GM19238 (cell line): Measurements from ENCODE around the gene EFNB2.
A peak's percentile ranks its signal among the peaks of the same experiment; 100 is the strongest.

Experiments used
- DNase-seq: peaks from one replicate; pipeline ENCODE4 v3.0.0; 2011; ENCODE audit warnings: low spot score; ENCODE audit not compliant: insufficient read length

EFNB2 gene

DNA sequence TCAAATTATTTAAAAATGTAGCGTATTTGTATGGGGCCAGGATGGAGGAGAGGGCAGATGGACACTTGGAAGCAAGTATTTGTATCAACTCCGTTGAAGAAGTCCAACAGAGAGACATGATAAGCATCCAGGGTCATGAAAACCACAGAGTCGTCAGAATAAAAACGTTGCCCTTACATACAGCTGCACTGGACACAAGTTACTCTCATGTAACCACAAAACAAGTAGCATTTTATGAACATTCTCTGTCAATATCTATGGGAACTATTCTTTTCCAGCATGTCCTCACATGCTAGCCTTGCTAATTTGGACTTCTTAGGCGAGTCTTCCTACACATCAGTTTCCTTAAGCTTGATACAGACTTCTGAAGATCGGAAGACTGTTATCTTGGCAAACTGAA, 35.0 kb downstream of the EFNB2 start:
- no peak for DNase-seq

GRCh38 chr13:106499896-106500295, 35.6 kb downstream of the EFNB2 start:
- DNase-seq: no peak

- no peak for DNase-seq
These were observed 36.3 kb downstream of the EFNB2 start for GRCh38 chr13:106499113-106499512.

- no peak for DNase-seq
These were observed 36.9 kb downstream of the EFNB2 start for GRCh38 chr13:106498571-106498970.

GRCh38 chr13:106498158-106498557, 37.3 kb downstream of the EFNB2 start:
- no peak for DNase-seq

DNA sequence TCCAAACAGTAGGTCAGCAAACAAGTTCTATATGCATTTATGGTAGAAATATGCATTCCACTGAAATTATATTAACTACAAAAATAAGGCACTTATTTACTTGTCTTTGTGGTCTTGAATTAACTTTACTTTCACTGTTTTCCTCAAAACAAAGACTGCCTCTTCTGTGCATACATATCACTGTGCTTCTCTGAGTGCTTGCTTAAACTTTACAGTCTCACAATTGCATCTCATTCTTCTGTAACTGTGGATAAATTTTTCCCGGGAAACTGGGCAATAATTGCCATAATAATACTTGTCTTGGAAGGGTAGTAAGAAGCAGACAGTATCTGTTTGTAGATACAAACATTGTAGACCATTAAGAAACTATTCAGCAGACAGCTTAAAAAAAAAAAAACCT, 38.4 kb downstream of the EFNB2 start:
- no peak for DNase-seq

DNA sequence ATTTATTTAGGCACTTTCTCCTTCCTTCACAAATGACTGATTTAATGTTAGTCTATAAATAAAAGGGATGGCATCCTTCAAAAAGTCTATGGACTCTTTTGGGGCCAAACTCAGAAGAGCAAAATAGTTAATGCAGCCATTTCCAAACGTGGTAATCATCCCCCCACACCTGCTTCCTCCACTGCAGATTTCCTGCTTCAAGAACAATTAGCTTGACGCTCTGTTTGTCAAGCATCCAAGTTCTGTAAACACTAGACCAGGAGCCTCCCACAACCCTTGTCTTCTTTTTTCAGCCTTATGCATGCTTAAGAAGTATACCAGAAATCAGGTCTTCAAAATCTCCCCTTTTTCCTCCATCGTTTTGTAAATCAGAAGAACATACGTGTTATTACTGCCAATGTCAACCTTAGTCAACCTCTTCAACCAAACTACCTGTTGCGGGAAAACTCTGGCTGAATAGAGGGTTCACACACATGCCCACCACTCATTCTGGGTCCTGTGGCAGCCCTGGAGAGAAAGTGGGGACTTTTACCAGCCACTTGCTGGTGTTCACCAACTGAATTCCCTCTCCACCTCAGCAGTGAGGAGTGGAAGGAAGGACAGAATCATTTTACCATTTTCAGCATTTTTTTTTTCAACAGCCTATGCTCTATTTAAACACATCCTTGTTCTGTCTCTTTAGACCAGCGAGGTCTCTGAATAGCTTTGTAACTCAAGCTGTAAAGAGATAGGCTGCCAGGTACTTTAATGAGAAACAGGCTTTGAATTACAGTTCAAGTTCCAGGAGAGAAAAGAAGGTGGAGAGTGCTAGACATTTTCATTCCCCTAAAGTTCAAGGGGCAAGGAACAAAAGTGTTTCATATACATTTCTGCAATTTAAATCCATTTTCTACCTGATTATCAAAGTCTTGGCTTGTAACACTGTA, 39.1 kb downstream of the EFNB2 start:
- no peak for DNase-seq

- DNase-seq: no peak
These were observed 40.5 kb downstream of the EFNB2 start for GRCh38 chr13:106494936-106495335.

DNA sequence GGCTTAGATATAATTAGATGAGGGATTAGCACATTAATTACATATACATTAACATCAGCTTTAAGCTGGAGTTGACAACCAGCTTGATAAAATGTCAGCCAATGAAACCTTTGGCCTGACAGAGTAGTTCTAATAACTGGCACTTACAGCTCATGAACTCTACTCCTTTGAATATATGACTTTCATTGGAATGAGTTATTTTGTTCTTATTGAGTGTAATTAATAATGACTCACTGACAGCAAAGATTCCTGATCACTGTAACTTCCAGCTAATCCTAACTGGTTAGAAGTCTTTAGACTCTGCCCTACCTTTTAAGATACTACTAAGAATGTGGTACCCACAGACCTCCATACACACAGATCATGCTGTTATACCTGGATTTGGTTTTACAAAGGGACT, 41.0 kb downstream of the EFNB2 start:
- DNase-seq: no peak

GRCh38 chr13:106493533-106494220, 41.8 kb downstream of the EFNB2 start:
- peak; percentile 27 for DNase-seq

DNA sequence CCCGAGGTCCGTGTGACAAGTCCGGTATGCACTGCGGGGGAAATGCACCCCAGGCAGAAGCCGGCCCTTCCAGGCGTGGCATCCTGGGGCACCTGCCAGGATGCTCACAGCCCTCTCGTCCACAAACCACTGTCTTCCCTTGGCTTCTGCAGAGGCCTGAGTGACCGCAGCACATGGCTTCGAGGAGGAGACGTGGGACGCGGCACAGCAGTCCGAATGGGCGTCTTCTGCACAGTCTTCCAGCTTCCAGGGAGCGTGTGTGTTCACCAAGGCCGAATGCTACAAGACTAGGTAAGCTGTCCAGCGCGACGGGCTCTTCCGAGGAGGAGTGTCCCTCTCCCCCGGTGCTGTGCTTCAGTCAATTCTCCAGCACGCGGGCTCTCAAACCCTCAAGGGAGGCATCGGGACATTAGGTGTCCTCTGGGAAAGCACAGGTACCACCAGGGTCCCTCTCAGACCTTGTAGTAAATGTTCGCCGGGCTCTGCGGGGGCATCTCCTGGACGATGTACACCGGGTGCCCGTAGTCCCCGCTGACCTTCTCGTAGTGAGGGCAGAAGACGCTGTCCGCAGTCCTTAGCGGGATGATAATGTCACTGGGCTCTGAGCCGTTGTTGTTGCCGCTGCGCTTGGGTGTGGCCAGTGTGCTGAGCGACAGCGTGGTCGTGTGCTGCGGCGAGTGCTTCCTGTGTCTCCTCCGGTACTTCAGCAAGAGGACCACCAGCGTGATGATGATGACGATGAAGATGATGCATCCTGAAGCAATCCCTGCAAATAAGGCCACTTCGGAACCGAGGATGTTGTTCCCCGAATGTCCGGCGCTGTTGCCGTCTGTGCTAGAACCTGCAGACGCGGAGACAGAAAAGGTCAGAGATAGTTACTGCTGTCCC, 42.6 kb downstream of the EFNB2 start:
- DNase-seq: no peak

- DNase-seq: no peak
These were observed 43.4 kb downstream of the EFNB2 start for GRCh38 chr13:106491928-106492587.

DNA sequence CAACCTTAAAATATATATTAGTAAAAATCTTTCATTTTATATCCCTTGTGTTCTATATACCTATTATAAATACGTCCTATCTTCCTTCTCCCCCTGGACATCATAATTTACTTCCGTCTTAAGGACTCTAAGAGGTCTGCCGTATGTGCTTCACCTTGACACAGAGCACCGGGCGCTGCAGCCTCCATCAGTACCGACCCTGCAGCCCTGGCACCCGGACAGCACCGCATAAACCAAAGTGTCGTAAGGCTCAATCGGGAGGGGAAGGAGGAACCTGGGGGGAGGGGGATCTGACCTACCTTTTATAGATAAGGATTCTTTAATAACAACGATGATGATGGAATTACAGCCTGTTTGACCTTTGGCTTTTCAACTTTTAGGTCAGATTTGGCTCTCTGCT, 44.0 kb downstream of the EFNB2 start:
- no peak for DNase-seq

GRCh38 chr13:106490569-106491321, 44.7 kb downstream of the EFNB2 start:
- no peak for DNase-seq

- DNase-seq: no peak
These were observed 45.5 kb downstream of the EFNB2 start for GRCh38 chr13:106489849-106490568.

DNA sequence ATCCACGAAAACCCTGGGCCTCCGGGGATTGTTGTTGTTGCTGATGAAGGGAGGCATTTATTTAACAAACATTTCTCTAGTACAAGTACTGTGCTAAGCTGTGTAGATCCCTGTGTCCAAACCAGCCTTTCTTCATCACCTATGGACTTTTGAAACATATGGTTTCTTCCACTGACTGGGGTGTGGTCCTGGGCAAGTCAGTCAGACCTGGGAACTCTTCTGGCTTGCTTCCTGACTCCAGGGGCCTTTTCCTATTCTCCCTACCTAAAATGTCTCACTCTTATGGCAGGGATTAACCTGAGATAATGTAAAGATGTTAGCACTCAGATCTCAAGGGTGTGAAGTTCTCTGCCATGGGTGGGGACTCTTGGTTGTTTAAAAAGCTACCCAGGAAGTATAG, 46.8 kb downstream of the EFNB2 start:
- DNase-seq: no peak

GRCh38 chr13:106488076-106488475, 47.4 kb downstream of the EFNB2 start:
- DNase-seq: no peak

GRCh38 chr13:106487129-106487528, 48.3 kb downstream of the EFNB2 start:
- DNase-seq: no peak

DNA sequence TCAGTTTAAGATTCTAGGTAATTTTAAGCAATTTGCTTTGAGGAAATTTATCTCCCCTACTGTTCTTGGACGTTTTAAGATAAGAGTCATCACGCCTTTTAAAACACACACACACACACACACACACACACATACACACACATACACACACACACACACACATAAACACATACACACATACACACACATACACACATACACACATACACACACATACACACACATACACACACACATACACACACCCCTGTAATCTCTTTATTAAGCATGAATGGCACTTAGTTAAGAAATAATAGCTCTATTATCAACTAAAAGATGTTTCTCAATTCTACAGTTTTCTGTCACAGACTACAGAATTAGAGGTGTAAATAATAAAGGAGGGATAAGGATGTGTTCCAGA, 49.2 kb downstream of the EFNB2 start:
- DNase-seq: no peak
